ENCODE results near the gene GRAMD1B. TPM values are rescaled to one million over a fixed set of nuclear protein-coding genes. Genes with fewer than 3 reads are reported as not detected.

GRAMD1B gene
- total RNA-seq, 4 donors from 2014 or later, result 31.4 to 152 (median 123) TPM

- peaks cover 0 to 17% (median 5%) of the 10 kb centered on the region in 4 donors for H3K4me1 ChIP-seq
- H3K27me3 ChIP-seq, result no peaks in the 10 kb centered on the region
- no peak overlapping the region for H3K4me3 ChIP-seq
- H3K27ac ChIP-seq, result no peak overlapping the region
- DNase-seq, result no peak
- no peaks in the 10 kb centered on the region for H3K9me3 ChIP-seq
- peaks cover 0 to 47% (median 0%) of the 10 kb centered on the region in 3 donors for H3K36me3 ChIP-seq
- no peak for TF ChIP-seq POLR2A (IDR thresholded peaks at IDR 0.05)
- no peak for TF ChIP-seq CTCF (IDR thresholded peaks at IDR 0.05)
These were observed 163.5 kb downstream of the GRAMD1B start for GRCh38 chr11:123593570-123593969.

- peaks cover 0 to 54% (median 0%) of the 10 kb centered on the region in 3 donors for H3K36me3 ChIP-seq
- no peak overlapping the region for H3K4me3 ChIP-seq
- no peak for TF ChIP-seq POLR2A (IDR thresholded peaks at IDR 0.05)
- TF ChIP-seq CTCF (IDR thresholded peaks at IDR 0.05), result no peak
- peaks cover 0 to 10% (median 4%) of the 10 kb centered on the region in 4 donors for H3K4me1 ChIP-seq
- no peak overlapping the region for H3K27ac ChIP-seq
- no peak for DNase-seq
- no peaks in the 10 kb centered on the region for H3K9me3 ChIP-seq
- no peaks in the 10 kb centered on the region for H3K27me3 ChIP-seq
These were observed 164.3 kb downstream of the GRAMD1B start for GRCh38 chr11:123594188-123594901.

GRCh38 chr11:123594921-123595320 is 164.9 kb downstream of the GRAMD1B start:
- Histone ChIP-seq H3K27ac (no peak overlapping the region), H3K36me3 (peaks cover 0 to 60% (median 0%) of the 10 kb centered on the region in 3 donors), H3K4me3 (no peak overlapping the region), H3K27me3 (no peaks in the 10 kb centered on the region), H3K4me1 (peaks cover 0 to 8% (median 2%) of the 10 kb centered on the region in 4 donors), H3K9me3 (no peaks in the 10 kb centered on the region)
- no peak for TF ChIP-seq POLR2A (IDR thresholded peaks at IDR 0.05)
- TF ChIP-seq CTCF (IDR thresholded peaks at IDR 0.05), result no peak
- DNase-seq, result no peak

- H3K27me3 ChIP-seq, result no peaks in the 10 kb centered on the region
- TF ChIP-seq POLR2A (IDR thresholded peaks at IDR 0.05), result no peak
- no peak for TF ChIP-seq CTCF (IDR thresholded peaks at IDR 0.05)
- H3K27ac ChIP-seq, result no peak overlapping the region
- no peaks in the 10 kb centered on the region for H3K9me3 ChIP-seq
- no peak overlapping the region for H3K4me3 ChIP-seq
- no peak for DNase-seq
- peaks cover 0 to 84% (median 0%) of the 10 kb centered on the region in 3 donors for H3K36me3 ChIP-seq
- no peaks in the 10 kb centered on the region for H3K4me1 ChIP-seq
These were observed 167.8 kb downstream of the GRAMD1B start for GRCh38 chr11:123597859-123598258.

- Histone ChIP-seq H3K27me3 (no peaks in the 10 kb centered on the region), H3K27ac (no peak overlapping the region), H3K4me1 (no peaks in the 10 kb centered on the region), H3K36me3 (peaks cover 0 to 88% (median 0%) of the 10 kb centered on the region in 3 donors), H3K9me3 (no peaks in the 10 kb centered on the region), H3K4me3 (no peak overlapping the region)
- DNase-seq, result no peak
- TF ChIP-seq CTCF (IDR thresholded peaks at IDR 0.05) (no peak), POLR2A (IDR thresholded peaks at IDR 0.05) (no peak)
These were observed 171.1 kb downstream of the GRAMD1B start for GRCh38 chr11:123601136-123601535.
